HL-60 (cell line): ENCODE measurements around the gene GBX1.

Experiments
- DNase-seq, 2 experiments: peaks; one replicate each; pipeline ENCODE4 v3.0.0-alpha.2; 2010 to 2020; ENCODE audit warnings: low read depth in 1 of 2, low spot score in 1 of 2
- H3K27ac ChIP-seq: fragments of 250-450 bp; sonication (Bioruptor Pico); replicated peaks from 2 replicates; pipeline ENCODE4 v1.5.1; 2020; ENCODE audit warnings: mild to moderate bottlenecking, moderate library complexity
- H3K27me3 ChIP-seq: fragments of 250-450 bp; sonication (Bioruptor Pico); 2 replicates; pipeline ENCODE4 v1.5.1; 2021; ENCODE audit warnings: mild to moderate bottlenecking, moderate library complexity; ENCODE audit not compliant: insufficient read depth, poor library complexity, severe bottlenecking
- H3K4me3 ChIP-seq: replicated peaks from 2 replicates; pipeline ENCODE4 v1.5.1; 2011; ENCODE audit warnings: mild to moderate bottlenecking, control low read depth, low read length; ENCODE audit not compliant: insufficient read depth
- CTCF ChIP-seq: IDR thresholded peaks from one replicate; pipeline ENCODE4 v1.5.1; 2011; ENCODE audit warnings: low read length, control low read depth, inconsistent platforms; ENCODE audit not compliant: insufficient read depth
- GABPA ChIP-seq: IDR thresholded peaks from 2 replicates; pipeline ENCODE4 v1.6.1; 2012; ENCODE audit warnings: low read depth
- POLR2AphosphoS5 ChIP-seq: IDR thresholded peaks from 2 replicates; pipeline ENCODE4 v1.6.1; 2012; ENCODE audit warnings: low read depth
- REST ChIP-seq: IDR thresholded peaks from 2 replicates; pipeline ENCODE4 v1.6.1; 2012; ENCODE audit warnings: low read depth; ENCODE audit not compliant: insufficient replicate concordance
- SPI1 ChIP-seq: IDR thresholded peaks from 2 replicates; pipeline ENCODE4 v1.6.1; 2012; ENCODE audit warnings: low read depth, mild to moderate bottlenecking, borderline replicate concordance

Gene GBX1

GRCh38 chr7:151206914-151207313, 39.4 kb upstream of the GBX1 start:
- Histone ChIP-seq H3K4me3 (no peak overlapping the region), H3K27me3 (peaks cover 5% of the 10 kb centered on the region), H3K27ac (no peak overlapping the region)
- no peak for DNase-seq
- no peak for TF ChIP-seq REST
- TF ChIP-seq SPI1: no peak
- no peak for TF ChIP-seq GABPA
- TF ChIP-seq CTCF: no peak
- TF ChIP-seq POLR2AphosphoS5: no peak

GRCh38 chr7:151205730-151206129, 38.2 kb upstream of the GBX1 start:
- no peak overlapping the region for H3K4me3 ChIP-seq
- no peak for TF ChIP-seq CTCF
- no peak for TF ChIP-seq REST
- TF ChIP-seq POLR2AphosphoS5: no peak
- TF ChIP-seq GABPA: no peak
- TF ChIP-seq SPI1: no peak
- no peak overlapping the region for H3K27ac ChIP-seq
- no peak for DNase-seq
- H3K27me3 ChIP-seq: peaks cover 7% of the 10 kb centered on the region

- Histone ChIP-seq H3K27ac (no peak overlapping the region), H3K4me3 (no peak overlapping the region), H3K27me3 (peaks cover 7% of the 10 kb centered on the region)
- DNase-seq: no peak
- TF ChIP-seq GABPA (no peak), SPI1 (no peak)
These were observed 37.0 kb upstream of the GBX1 start for GRCh38 chr7:151204383-151205032.

GRCh38 chr7:151202836-151203235, 35.3 kb upstream of the GBX1 start:
- no peak for DNase-seq
- H3K4me3 ChIP-seq: no peak overlapping the region
- TF ChIP-seq REST (no peak), POLR2AphosphoS5 (no peak), CTCF (no peak), GABPA (no peak), SPI1 (no peak)
- peaks cover 7% of the 10 kb centered on the region for H3K27me3 ChIP-seq
- H3K27ac ChIP-seq: no peak overlapping the region
